ENCODE measurements around the gene SLC9A7. TPM values are rescaled to one million over a fixed set of nuclear protein-coding genes. Genes with fewer than 3 reads are reported as not detected.

Gene SLC9A7
- total and polyA plus RNA-seq, 2 donors (not counting 3 experiments of a cell fraction or from before 2014, with no cell fraction given), result 4.6 to 7.5 TPM

GRCh38 chrX:46595084-46595483 is 163.8 kb downstream of the SLC9A7 start:
- peaks cover 3% of the 10 kb centered on the region for H3K79me2 ChIP-seq (ENCODE audit: control insufficient read depth, insufficient read depth, low read length)
- no peak overlapping the region for H3K4me2 ChIP-seq (ENCODE audit: insufficient read depth, low read length)
- POLR2A ChIA-PET, result no interaction called here
- no peaks in the 10 kb centered on the region for H3K27me3 ChIP-seq (ENCODE audit: control insufficient read depth in 2 of 2, insufficient read depth in 2 of 2, low read length in 2 of 2)
- H3K4me3 ChIP-seq (replicated peaks in 1 of 3; ENCODE audit: insufficient read depth in 1 of 3, low read depth in 1 of 3, low read length in 3 of 3), result no peak overlapping the region
- DNase-seq (ENCODE audit: low read depth, low spot score) (no peak), FAIRE-seq (no peak)
- H4K20me1 ChIP-seq (replicated peaks; ENCODE audit: control insufficient read depth, extremely low read depth, insufficient read depth, low read length), result no peaks in the 10 kb centered on the region
- H2AFZ ChIP-seq (ENCODE audit: low read depth, low read length), result no peak overlapping the region
- H3K36me3 ChIP-seq (ENCODE audit: control insufficient read depth in 2 of 2, extremely low read depth in 1 of 2, insufficient read depth in 2 of 2, low read length in 2 of 2), result no peaks in the 10 kb centered on the region
- H3K27ac ChIP-seq (ENCODE audit: insufficient read depth, low read depth, low read length), result no peak overlapping the region
- no peaks in the 10 kb centered on the region for H3K9me3 ChIP-seq (replicated peaks; ENCODE audit: control insufficient read depth, insufficient read depth, low read length)
- no peak overlapping the region for H3K9ac ChIP-seq (replicated peaks; ENCODE audit: extremely low read depth, insufficient read depth, low read length)
- peaks cover 10% of the 10 kb centered on the region for H3K4me1 ChIP-seq (ENCODE audit: control insufficient read depth, extremely low read depth, insufficient read depth, low read length)
- dilution Hi-C loops (cut with MboI; ENCODE audit: extremely low pct_ligation_motif_present, low sequenced_read_pairs) (no loop called here), intact Hi-C loops (cut with micrococcal nuclease) (no loop called here)
- H3K9me1 ChIP-seq (replicated peaks; ENCODE audit: control insufficient read depth, extremely low read depth, insufficient read depth, low read length), result no peaks in the 10 kb centered on the region
- TF ChIP-seq GATA2 (IDR thresholded peaks at IDR 0.05; ENCODE audit: insufficient read depth, insufficient read length, low read depth, low read length) (no peak), EZH2 (IDR thresholded peaks at IDR 0.05; ENCODE audit: borderline replicate concordance, low read depth, low read length, severe bottlenecking) (no peak), MAX (IDR thresholded peaks at IDR 0.05; ENCODE audit: insufficient read depth, insufficient read length) (no peak), CTCF (IDR thresholded peaks at IDR 0.05; ENCODE audit: extremely low read depth in 1 of 2, insufficient read depth in 1 of 2, low read depth in 1 of 2, low read length in 2 of 2) (no peak), FOS (IDR thresholded peaks at IDR 0.05; ENCODE audit: borderline replicate concordance, insufficient read depth, low read length) (no peak), MYC (IDR thresholded peaks at IDR 0.05; ENCODE audit: low read depth, low read length) (no peak), JUN (IDR thresholded peaks at IDR 0.05; ENCODE audit: borderline replicate concordance, insufficient read depth, insufficient read length, low read depth) (no peak), POLR2AphosphoS5 (IDR thresholded peaks at IDR 0.05; ENCODE audit: insufficient read depth, low read depth, low read length) (no peak), POLR2A (IDR thresholded peaks at IDR 0.05; ENCODE audit: low read depth, low read length) (no peak)
- no TSS peak for BruUV-seq (replicated peaks)
- CTCF ChIA-PET, result no interaction called here
